K562 (cell line): Measurements from ENCODE around the gene TAAR5.

Experiments
- CTCF ChIP-seq, 3 experiments: IDR thresholded peaks in 2 of 3; conservative IDR thresholded peaks in 1 of 3; 2 replicates each; pipeline ENCODE4 v1.5.1; 2011 to 2012; ENCODE audit warnings: low read length in 3 of 3, mild to moderate bottlenecking in 3 of 3, control low read depth in 2 of 3, improper control_type of control experiment in 1 of 3, inconsistent platforms in 1 of 3, low read depth in 1 of 3, mixed read lengths in 1 of 3, moderate library complexity in 1 of 3; ENCODE audit not compliant: insufficient read depth in 2 of 3
- HDAC2 ChIP-seq: fragments of 450-650 bp; IDR thresholded peaks from 2 replicates; pipeline ENCODE4 v1.6.1; 2016; ENCODE audit warnings: mild to moderate bottlenecking
- HDAC6 ChIP-seq: IDR thresholded peaks from 2 replicates; pipeline ENCODE4 v1.6.1; 2012; ENCODE audit warnings: low read depth, mild to moderate bottlenecking, control low read depth, inconsistent platforms, low read length, moderate library complexity
- NCOR1 ChIP-seq: fragments of 450-650 bp; IDR thresholded peaks from 2 replicates; pipeline ENCODE4 v1.6.1; 2016; ENCODE audit warnings: mild to moderate bottlenecking, moderate library complexity
- NKRF ChIP-seq: fragments of 450-650 bp; IDR thresholded peaks from 2 replicates; pipeline ENCODE4 v1.6.1; 2016; ENCODE audit warnings: borderline replicate concordance
- POLR2A ChIP-seq: fragments of 450-650 bp; conservative IDR thresholded peaks from 2 replicates; pipeline ENCODE4 v1.6.1; 2016
- RCOR1 ChIP-seq, 2 experiments: IDR thresholded peaks; 2 replicates each; pipeline ENCODE4 v1.6.1; 2012; ENCODE audit warnings: low read depth in 2 of 2, low read length in 2 of 2, borderline replicate concordance in 1 of 2, improper control_type of control experiment in 1 of 2
- ZEB2 ChIP-seq: fragments of 450-650 bp; IDR thresholded peaks from 2 replicates; pipeline ENCODE4 v1.6.1; 2016

GRCh38 chr6:132544826-132545225, 44.7 kb downstream of the TAAR5 start:
- no peak for TF ChIP-seq HDAC6
- no peak for TF ChIP-seq NCOR1
- no peak for TF ChIP-seq ZEB2
- no peak for TF ChIP-seq POLR2A
- TF ChIP-seq HDAC2: no peak
- no peak for TF ChIP-seq CTCF (IDR thresholded peaks at IDR 0.05 in 2 of 3, conservative IDR thresholded peaks at IDR 0.05 in 1 of 3; ENCODE audit: insufficient read depth in 2 of 3, low read depth in 1 of 3, low read length in 3 of 3)
- TF ChIP-seq NKRF: no peak
- TF ChIP-seq RCOR1 (IDR thresholded peaks at IDR 0.05; ENCODE audit: borderline replicate concordance in 1 of 2, low read depth in 2 of 2, low read length in 2 of 2): no peak
